GM23338 (cell line): ENCODE measurements around the gene SLC30A7. TPM values are rescaled to one million over a fixed set of nuclear protein-coding genes. Genes with fewer than 3 reads are reported as not detected.

ENCODE experiments used
- ATAC-seq: fragments of 200-7000 bp; cut with Tn5 transposase; 3 replicates; pipeline ENCODE4 v1.9.1; 2020
- DNase-seq: peaks from one replicate; pipeline ENCODE4 v3.0.0-alpha.2; 2015; ENCODE audit warnings: low spot score
- H2AFZ ChIP-seq: fragments of 200-600 bp; sonication (generic); 2 replicates; pipeline ENCODE4 v1.8.0; 2016; ENCODE audit warnings: antibody characterized with exemption, mild to moderate bottlenecking, moderate library complexity
- H3F3A ChIP-seq: fragments of 200-600 bp; sonication (generic); replicated peaks from 2 replicates; pipeline ENCODE4 v1.8.0; 2017; ENCODE audit warnings: antibody characterized with exemption, mixed run types, low read depth
- H3K27ac ChIP-seq: fragments of 200-600 bp; sonication (generic); 2 replicates; pipeline ENCODE4 v1.6.1; 2016; ENCODE audit warnings: low read depth
- H3K27me3 ChIP-seq: fragments of 200-600 bp; sonication (generic); 2 replicates; pipeline ENCODE4 v1.8.0; 2016; ENCODE audit warnings: mild to moderate bottlenecking, mixed run types, moderate library complexity; ENCODE audit not compliant: insufficient read depth
- H3K36me3 ChIP-seq: fragments of 200-600 bp; sonication (generic); 2 replicates; pipeline ENCODE4 v1.8.0; 2016; ENCODE audit warnings: mild to moderate bottlenecking; ENCODE audit not compliant: insufficient read depth
- H3K4me1 ChIP-seq: fragments of 200-600 bp; sonication (generic); 2 replicates; pipeline ENCODE4 v1.8.0; 2016; ENCODE audit warnings: mild to moderate bottlenecking, moderate library complexity; ENCODE audit not compliant: insufficient read depth
- H3K4me2 ChIP-seq: fragments of 200-600 bp; sonication (generic); 2 replicates; pipeline ENCODE4 v1.7.1; 2017; ENCODE audit warnings: mixed run types
- H3K4me3 ChIP-seq: fragments of 200-600 bp; sonication (generic); 2 replicates; pipeline ENCODE4 v1.6.1; 2016; ENCODE audit warnings: mixed run types
- H3K79me2 ChIP-seq: fragments of 200-600 bp; sonication (generic); replicated peaks from 2 replicates; pipeline ENCODE4 v1.8.0; 2017; ENCODE audit warnings: mild to moderate bottlenecking; ENCODE audit not compliant: insufficient read depth
- H3K9me2 ChIP-seq: fragments of 200-600 bp; sonication (generic); 2 replicates; pipeline ENCODE4 v1.8.0; 2017; ENCODE audit not compliant: insufficient read depth
- H4K20me1 ChIP-seq: fragments of 200-600 bp; sonication (generic); replicated peaks from 2 replicates; pipeline ENCODE4 v1.8.0; 2017; ENCODE audit warnings: mild to moderate bottlenecking; ENCODE audit not compliant: insufficient read depth
- H3K27ac Mint-ChIP-seq: 2 replicates; pipeline ENCODE4 v1.8.0; 2020; ENCODE audit warnings: inconsistent platforms, mild to moderate bottlenecking, moderate library complexity, mixed read lengths
- H3K27me3 Mint-ChIP-seq: 3 replicates; pipeline ENCODE4 v1.8.0; 2022; ENCODE audit warnings: low read depth, mild to moderate bottlenecking, moderate library complexity, mixed read lengths, inconsistent platforms; ENCODE audit not compliant: insufficient read depth, poor library complexity
- H3K36me3 Mint-ChIP-seq: 3 replicates; pipeline ENCODE4 v1.8.0; 2021; ENCODE audit warnings: low read depth, mild to moderate bottlenecking, inconsistent platforms, moderate library complexity, mixed read lengths
- H3K4me1 Mint-ChIP-seq: 3 replicates; pipeline ENCODE4 v1.8.0; 2020; ENCODE audit warnings: mild to moderate bottlenecking, inconsistent platforms, mixed read lengths
- H3K4me3 Mint-ChIP-seq: 3 replicates; pipeline ENCODE4 v1.8.0; 2021; ENCODE audit warnings: moderate library complexity, mild to moderate bottlenecking, inconsistent platforms, mixed read lengths
- H3K9me3 Mint-ChIP-seq: 3 replicates; pipeline ENCODE4 v1.8.0; 2020; ENCODE audit warnings: moderate library complexity, mild to moderate bottlenecking, inconsistent platforms, mixed read lengths
- CREB1 ChIP-seq: fragments of 250-450 bp; sonication (Bioruptor Pico); IDR thresholded peaks from 2 replicates; pipeline ENCODE4 v1.5.0; 2020; ENCODE audit warnings: low read depth, mild to moderate bottlenecking, moderate library complexity
- EZH2 ChIP-seq: fragments of 200-600 bp; sonication (generic); IDR thresholded peaks from one replicate; pipeline ENCODE4 v1.8.0; 2017; ENCODE audit warnings: antibody characterized with exemption, mild to moderate bottlenecking, low read depth; ENCODE audit not compliant: unreplicated experiment
- EZH2phosphoT487 ChIP-seq: fragments of 200-600 bp; sonication (generic); IDR thresholded peaks from one replicate; pipeline ENCODE4 v1.8.1; 2018; ENCODE audit warnings: antibody characterized with exemption; ENCODE audit not compliant: unreplicated experiment
- JUNB ChIP-seq: IDR thresholded peaks from one replicate; pipeline ENCODE4 v1.6.1; 2016; ENCODE audit warnings: antibody characterized with exemption; ENCODE audit not compliant: unreplicated experiment
- NANOG ChIP-seq: IDR thresholded peaks from 2 replicates; pipeline ENCODE4 v1.6.1; 2016; ENCODE audit warnings: antibody characterized with exemption, borderline replicate concordance
- POLR2AphosphoS5 ChIP-seq: IDR thresholded peaks from 2 replicates; pipeline ENCODE4 v1.6.1; 2016; ENCODE audit warnings: antibody characterized with exemption, low read depth
- ZNF114 ChIP-seq: fragments of 250-450 bp; sonication (Bioruptor Pico); IDR thresholded peaks from 2 replicates; pipeline ENCODE4 v1.5.0; 2020; ENCODE audit warnings: mild to moderate bottlenecking, moderate library complexity
- polyA plus RNA-seq: library from polyadenylated mRNA; unstranded; fragments of >200 nt; fragmentation: Nextera tagmentation; extraction: Ambion mirVana; gene quantifications from 2 replicates; pipeline ENCODE4 v1.2.1, GENCODE V29; 2016
- total RNA-seq: library from RNA; depleted of rRNA; stranded (reverse); fragments of >200 nt; shearing (Covaris generic); gene quantifications from 2 replicates; pipeline ENCODE4 v1.2.3, GENCODE V29; 2014
- TF ChIP-seq, protein P1 (sequence below): IDR thresholded peaks from one replicate; pipeline ENCODE4 v1.6.1; 2018; ENCODE audit warnings: antibody characterized with exemption; ENCODE audit not compliant: unreplicated experiment
- TF ChIP-seq, protein P2 (sequence below): IDR thresholded peaks from 2 replicates; pipeline ENCODE4 v1.6.1; 2016; ENCODE audit warnings: antibody characterized with exemption
- TF ChIP-seq, protein P3 (sequence below), 2 experiments: fragments of 200-600 bp in 1 of 2; sonication (generic) in 1 of 2; conservative IDR thresholded peaks; 2 replicates each; pipeline versions ENCODE4 v1.5.1 to v1.6.1; 2016 to 2017; ENCODE audit warnings: antibody characterized with exemption in 2 of 2, low read depth in 2 of 2, mild to moderate bottlenecking in 2 of 2, moderate library complexity in 1 of 2

SLC30A7 gene
- total and polyA plus RNA-seq, 2 experiments from 2014 or later: 9.8 to 25.1 TPM

DNA sequence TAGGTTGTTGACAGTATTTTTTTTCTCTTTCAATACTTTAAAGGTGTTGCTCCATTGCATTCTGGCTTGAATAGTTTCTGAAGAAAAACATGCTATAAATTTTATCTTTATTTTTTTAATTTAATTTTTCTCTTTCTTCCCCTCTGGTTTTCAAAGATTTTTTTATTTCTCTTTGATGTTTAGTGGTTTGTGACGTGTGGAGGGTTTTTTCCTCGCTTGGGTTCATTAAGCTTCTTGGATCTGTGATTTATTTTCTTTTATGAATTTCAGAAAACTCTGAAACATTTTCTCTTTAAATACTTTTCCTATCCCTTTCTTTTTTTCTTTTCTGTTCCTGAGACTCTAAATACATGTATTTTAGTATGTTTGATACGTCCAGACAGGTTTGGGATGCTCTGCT is 9.3 kb downstream of the SLC30A7 start:
- no peak for DNase-seq
- Histone ChIP-seq H3F3A (no peaks in the 10 kb centered on the region), H3K4me1 (no peaks in the 10 kb centered on the region), H2AFZ (no peak overlapping the region), H3K79me2 (peaks cover 44% of the 10 kb centered on the region), H4K20me1 (no peaks in the 10 kb centered on the region), H3K9me2 (no peaks in the 10 kb centered on the region), H3K4me3 (no peak overlapping the region), H3K36me3 (peaks cover 16% of the 10 kb centered on the region), H3K27me3 (no peaks in the 10 kb centered on the region), H3K27ac (no peak overlapping the region), H3K4me2 (no peak overlapping the region)
- H3K9me3 Mint-ChIP-seq: no peaks in the 10 kb centered on the region
- H3K27ac Mint-ChIP-seq: no peak overlapping the region
- H3K4me3 Mint-ChIP-seq: no peak overlapping the region
- TF ChIP-seq EZH2 (no peak), POLR2AphosphoS5 (no peak), ZNF114 (CRISPR knock-in tag) (no peak)
- TF ChIP-seq, protein P1, sequence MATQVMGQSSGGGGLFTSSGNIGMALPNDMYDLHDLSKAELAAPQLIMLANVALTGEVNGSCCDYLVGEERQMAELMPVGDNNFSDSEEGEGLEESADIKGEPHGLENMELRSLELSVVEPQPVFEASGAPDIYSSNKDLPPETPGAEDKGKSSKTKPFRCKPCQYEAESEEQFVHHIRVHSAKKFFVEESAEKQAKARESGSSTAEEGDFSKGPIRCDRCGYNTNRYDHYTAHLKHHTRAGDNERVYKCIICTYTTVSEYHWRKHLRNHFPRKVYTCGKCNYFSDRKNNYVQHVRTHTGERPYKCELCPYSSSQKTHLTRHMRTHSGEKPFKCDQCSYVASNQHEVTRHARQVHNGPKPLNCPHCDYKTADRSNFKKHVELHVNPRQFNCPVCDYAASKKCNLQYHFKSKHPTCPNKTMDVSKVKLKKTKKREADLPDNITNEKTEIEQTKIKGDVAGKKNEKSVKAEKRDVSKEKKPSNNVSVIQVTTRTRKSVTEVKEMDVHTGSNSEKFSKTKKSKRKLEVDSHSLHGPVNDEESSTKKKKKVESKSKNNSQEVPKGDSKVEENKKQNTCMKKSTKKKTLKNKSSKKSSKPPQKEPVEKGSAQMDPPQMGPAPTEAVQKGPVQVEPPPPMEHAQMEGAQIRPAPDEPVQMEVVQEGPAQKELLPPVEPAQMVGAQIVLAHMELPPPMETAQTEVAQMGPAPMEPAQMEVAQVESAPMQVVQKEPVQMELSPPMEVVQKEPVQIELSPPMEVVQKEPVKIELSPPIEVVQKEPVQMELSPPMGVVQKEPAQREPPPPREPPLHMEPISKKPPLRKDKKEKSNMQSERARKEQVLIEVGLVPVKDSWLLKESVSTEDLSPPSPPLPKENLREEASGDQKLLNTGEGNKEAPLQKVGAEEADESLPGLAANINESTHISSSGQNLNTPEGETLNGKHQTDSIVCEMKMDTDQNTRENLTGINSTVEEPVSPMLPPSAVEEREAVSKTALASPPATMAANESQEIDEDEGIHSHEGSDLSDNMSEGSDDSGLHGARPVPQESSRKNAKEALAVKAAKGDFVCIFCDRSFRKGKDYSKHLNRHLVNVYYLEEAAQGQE: no peak
- no peak for ATAC-seq
- H3K27me3 Mint-ChIP-seq: no peaks in the 10 kb centered on the region
- H3K36me3 Mint-ChIP-seq: peaks cover 44% of the 10 kb centered on the region
- H3K4me1 Mint-ChIP-seq: no peaks in the 10 kb centered on the region

DNA sequence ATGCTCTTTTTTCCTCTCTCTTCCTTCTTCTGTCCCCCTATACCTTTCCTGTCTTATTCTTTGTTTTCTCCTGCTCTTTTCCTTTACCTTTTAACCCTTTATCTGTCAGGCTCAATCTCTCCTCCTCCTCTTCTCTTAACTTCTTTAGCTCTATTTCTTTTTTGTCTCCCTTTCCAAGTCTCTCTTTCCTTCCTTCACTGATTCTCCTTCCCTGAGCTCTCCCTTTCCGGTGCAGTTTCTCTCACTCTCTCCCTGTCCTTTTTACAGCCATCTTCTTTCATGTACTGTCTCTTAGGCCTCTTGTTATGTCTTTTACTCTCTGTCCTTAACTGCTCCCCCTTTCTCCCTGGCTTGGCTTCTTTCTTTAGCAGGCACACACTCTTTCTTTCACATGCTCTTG is 12.0 kb downstream of the SLC30A7 start:
- Mint-ChIP-seq H3K27ac (no peak overlapping the region), H3K36me3 (peaks cover 44% of the 10 kb centered on the region), H3K9me3 (no peaks in the 10 kb centered on the region), H3K4me1 (no peaks in the 10 kb centered on the region), H3K27me3 (peaks cover 2% of the 10 kb centered on the region), H3K4me3 (no peak overlapping the region)
- H2AFZ ChIP-seq: no peak overlapping the region
- no peak overlapping the region for H3K27ac ChIP-seq
- no peaks in the 10 kb centered on the region; the same call in 1 of the 2 replicates for H4K20me1 ChIP-seq
- H3K4me2 ChIP-seq: no peak overlapping the region
- H3K9me2 ChIP-seq: no peaks in the 10 kb centered on the region
- H3K36me3 ChIP-seq: peaks cover 29% of the 10 kb centered on the region
- H3K27me3 ChIP-seq: no peaks in the 10 kb centered on the region
- no peaks in the 10 kb centered on the region for H3F3A ChIP-seq
- H3K4me3 ChIP-seq: no peak overlapping the region
- ATAC-seq: no peak
- peaks cover 32% of the 10 kb centered on the region for H3K79me2 ChIP-seq
- no peak for DNase-seq
- H3K4me1 ChIP-seq: no peaks in the 10 kb centered on the region
- TF ChIP-seq, protein P2, sequence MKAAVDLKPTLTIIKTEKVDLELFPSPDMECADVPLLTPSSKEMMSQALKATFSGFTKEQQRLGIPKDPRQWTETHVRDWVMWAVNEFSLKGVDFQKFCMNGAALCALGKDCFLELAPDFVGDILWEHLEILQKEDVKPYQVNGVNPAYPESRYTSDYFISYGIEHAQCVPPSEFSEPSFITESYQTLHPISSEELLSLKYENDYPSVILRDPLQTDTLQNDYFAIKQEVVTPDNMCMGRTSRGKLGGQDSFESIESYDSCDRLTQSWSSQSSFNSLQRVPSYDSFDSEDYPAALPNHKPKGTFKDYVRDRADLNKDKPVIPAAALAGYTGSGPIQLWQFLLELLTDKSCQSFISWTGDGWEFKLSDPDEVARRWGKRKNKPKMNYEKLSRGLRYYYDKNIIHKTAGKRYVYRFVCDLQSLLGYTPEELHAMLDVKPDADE: no peak
- TF ChIP-seq ZNF114 (CRISPR knock-in tag): no peak
- TF ChIP-seq JUNB: no peak
- no peak for TF ChIP-seq POLR2AphosphoS5
- no peak for TF ChIP-seq CREB1
- no peak for TF ChIP-seq NANOG
- TF ChIP-seq EZH2phosphoT487: no peak
- TF ChIP-seq, protein P3, sequence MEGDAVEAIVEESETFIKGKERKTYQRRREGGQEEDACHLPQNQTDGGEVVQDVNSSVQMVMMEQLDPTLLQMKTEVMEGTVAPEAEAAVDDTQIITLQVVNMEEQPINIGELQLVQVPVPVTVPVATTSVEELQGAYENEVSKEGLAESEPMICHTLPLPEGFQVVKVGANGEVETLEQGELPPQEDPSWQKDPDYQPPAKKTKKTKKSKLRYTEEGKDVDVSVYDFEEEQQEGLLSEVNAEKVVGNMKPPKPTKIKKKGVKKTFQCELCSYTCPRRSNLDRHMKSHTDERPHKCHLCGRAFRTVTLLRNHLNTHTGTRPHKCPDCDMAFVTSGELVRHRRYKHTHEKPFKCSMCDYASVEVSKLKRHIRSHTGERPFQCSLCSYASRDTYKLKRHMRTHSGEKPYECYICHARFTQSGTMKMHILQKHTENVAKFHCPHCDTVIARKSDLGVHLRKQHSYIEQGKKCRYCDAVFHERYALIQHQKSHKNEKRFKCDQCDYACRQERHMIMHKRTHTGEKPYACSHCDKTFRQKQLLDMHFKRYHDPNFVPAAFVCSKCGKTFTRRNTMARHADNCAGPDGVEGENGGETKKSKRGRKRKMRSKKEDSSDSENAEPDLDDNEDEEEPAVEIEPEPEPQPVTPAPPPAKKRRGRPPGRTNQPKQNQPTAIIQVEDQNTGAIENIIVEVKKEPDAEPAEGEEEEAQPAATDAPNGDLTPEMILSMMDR (conservative IDR thresholded peaks at IDR 0.05; ENCODE audit: low read depth in 2 of 2): no peak
- TF ChIP-seq, protein P1: no peak
- TF ChIP-seq EZH2: no peak
